Stimulated activated CD4-positive, alpha-beta T cell treated with anti-CD3 and anti-CD28 coated beads, Interleukin-2, amount 100 ng/mL, for 24 hours (primary cell): ENCODE results near the gene MRPL20.
"Not testable (repeated sequence)": the region's sequence is repeated elsewhere in the genome, so short reads cannot be mapped to it uniquely, and the experiment has no call there.

ENCODE experiments used
- DNase-seq, 2 donors: peaks; one replicate each; pipeline ENCODE4 v3.0.0-alpha.2; 2020

The MRPL20 gene

DNA sequence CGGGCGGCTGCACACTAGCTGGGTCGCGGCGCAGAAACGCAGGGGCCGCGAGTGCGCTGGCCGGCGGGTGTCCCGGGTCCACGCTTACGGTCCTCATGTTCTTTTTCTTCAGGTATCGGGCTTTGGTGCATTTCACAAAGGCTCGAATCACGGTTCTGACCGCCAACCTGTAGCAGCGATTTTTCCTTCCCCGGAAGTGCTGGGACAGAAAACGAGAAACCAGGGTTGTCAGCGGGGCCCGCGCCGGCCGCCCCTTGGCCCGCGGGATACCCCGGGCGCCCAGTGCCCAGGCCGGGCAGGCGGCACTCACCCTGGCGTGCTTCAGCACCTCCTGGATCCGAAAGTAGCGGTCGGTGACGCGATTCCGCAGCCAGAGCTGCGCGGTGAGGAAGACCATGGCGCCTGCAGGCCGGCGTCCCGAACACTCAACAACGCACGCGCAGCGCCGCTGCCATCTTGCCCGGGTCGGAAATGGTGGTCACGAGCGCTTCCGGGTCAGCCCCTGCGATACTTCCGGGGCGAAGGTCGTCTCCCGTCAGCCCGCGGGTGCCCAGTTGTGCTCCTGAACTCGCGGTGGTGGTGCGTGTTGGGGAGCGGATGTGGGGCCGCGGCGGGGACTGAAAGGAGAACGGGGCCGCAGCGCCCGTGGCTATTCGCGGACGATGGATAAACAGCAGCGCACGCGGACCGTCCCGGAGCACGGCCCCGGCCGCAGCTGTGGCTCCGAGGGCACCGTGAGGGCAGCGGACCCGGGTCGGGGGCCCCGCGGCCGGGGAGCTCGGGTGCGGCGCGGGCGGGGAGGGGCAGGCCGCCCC lies at the start of gene MRPL20:
Gene MRPL20 (minus strand): TSS at position 473 of the 815 bp plus-strand sequence. CDS start 76 bp downstream, at position 397.
- peak; percentile 95 to 97 for DNase-seq

DNA sequence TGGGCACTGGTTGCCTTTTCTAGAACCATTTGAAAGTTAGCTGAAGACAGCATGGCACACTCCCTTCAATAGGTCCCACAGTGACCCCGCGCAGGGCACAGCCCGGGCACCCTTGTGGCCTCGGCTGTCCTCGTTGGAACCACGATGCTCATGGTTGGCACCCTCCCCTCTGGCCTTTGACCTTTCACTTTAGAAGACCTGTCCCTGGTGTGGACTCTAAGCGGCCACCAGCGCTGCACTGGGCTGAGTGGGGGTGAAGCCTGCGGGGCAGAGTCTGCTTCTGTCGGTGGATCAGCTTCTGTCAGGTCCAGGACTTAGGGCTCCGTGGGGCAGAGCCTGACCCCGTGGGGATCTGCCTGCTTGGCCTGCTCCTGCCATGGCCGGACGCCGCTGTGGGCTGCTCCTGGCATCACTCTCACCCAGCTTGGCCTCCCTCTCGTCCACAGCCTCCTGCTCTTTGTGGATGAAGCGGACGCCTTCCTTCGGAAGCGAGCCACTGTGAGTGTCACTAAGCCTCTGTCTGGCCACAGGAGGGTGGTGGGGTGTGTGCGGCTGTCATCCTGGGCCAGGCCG lies 49.7 kb upstream of the MRPL20 start:
- DNase-seq: not testable (repeated sequence)

DNA sequence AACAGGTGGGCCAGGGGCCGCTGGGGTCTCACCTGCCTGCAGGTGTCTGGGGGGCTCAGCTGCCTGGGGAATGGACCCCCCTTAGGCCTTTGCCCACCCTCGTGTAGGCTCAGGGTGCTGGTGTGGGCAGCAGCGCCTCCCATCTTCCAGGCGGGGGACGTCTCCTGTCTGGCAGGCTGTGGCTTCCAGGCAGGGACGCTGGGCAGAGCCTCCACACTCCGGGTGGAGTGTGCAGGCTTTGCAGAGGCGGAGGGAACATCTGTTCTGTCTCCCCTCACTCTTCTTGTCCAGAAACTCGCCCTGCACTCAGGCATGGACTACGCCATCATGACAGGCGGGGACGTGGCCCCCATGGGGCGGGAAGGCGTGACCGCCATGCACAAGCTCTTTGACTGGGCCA lies 48.8 kb upstream of the MRPL20 start:
- not testable (repeated sequence) for DNase-seq

DNA sequence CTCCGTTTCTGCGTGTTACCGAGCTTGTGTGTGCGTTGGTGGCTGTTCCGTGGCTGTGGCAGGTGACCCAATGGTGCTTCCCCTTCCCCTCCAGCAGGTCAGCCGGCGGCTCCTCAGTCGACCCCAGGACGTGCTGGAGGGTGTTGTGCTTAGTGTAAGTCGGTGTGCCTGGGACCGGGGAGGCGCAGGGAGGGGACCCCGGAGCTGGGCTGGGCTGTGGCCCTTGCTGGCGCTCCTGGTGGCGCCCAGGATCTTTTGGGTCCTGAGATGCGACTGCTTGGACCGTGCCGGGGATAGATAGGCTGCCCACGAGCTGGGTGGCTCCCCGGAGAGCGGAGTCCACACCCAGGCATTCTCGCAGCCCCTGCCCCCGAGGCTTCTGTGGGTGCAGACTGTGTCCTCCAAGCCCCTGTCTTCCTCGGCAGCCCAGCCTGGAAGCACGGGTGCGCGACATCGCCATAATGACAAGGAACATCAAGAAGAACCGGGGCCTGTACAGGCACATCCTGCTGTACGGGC lies 48.3 kb upstream of the MRPL20 start:
- no peak for DNase-seq

DNA sequence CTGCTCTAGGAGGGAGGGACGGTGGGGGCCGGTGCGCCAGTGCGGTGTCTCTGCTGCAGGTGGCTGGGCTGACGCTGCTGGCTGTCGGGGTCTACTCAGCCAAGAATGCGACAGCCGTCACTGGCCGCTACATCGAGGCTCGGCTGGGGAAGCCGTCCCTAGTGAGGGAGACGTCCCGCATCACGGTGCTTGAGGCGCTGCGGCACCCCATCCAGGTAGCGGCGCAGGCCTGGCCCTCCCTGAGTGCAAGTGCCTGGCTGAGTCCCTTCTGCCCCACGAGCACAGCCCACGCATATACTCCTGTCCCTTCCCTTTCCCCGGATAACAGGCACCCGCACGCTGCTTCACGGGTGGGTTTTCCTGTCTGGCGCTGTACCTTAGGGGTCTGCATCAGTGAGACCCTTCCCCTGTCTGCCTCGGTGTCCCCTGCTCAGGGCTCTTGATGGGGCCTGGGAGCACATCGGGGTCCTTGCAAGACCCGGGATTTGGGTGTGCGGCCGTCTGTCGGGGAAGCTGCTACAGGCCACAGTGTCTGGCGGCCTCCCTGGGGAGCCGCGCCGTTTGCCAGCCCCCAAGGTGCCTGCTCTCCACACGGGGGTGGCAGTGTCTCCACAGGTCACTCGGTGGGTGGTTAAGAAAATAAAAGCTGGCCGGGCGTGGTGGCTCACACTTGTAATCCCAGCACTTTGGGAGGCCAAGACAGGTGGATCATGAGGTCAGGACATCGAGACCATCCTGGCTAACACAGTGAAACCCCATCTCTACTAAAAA lies 47.4 kb upstream of the MRPL20 start:
- not testable (repeated sequence) for DNase-seq

DNA sequence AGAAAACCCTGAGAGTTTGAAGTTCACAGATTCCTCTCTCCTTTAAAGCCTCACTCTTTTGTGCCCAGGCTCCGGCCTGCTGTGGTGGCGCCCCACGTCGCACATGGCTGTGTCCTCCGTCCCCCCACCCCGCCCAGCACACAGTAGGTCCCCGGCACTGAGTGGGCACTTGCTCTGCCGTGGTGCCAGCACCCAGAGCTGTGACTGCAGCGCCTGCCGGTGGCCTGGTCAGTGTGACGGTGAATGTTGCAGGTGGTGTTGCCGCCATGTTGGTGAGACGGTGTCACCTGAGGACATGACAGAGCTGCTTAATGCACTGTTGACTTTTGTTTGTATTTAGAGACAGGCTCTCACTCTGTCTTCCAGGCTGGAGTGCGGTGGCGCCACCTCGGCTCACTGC lies 45.8 kb upstream of the MRPL20 start:
- no peak for DNase-seq

DNA sequence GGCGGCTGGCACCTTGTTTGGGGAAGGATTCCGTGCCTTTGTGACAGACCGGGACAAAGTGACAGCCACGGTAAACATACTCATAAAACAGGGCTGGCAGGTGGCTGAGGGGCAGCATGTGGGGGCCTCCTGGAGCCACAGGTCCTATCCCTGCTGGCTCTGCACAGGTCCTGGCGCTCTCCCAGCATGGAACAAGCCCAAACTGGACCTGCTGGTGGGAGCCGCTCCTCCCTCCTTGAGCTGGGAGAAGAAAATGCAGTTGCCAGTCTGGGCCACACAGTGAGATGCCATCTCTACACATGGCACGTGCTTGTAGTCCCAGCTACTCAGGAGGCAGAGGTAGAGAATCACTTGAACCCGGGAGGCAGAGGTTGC lies 45.3 kb upstream of the MRPL20 start:
- DNase-seq: not testable (repeated sequence)

DNA sequence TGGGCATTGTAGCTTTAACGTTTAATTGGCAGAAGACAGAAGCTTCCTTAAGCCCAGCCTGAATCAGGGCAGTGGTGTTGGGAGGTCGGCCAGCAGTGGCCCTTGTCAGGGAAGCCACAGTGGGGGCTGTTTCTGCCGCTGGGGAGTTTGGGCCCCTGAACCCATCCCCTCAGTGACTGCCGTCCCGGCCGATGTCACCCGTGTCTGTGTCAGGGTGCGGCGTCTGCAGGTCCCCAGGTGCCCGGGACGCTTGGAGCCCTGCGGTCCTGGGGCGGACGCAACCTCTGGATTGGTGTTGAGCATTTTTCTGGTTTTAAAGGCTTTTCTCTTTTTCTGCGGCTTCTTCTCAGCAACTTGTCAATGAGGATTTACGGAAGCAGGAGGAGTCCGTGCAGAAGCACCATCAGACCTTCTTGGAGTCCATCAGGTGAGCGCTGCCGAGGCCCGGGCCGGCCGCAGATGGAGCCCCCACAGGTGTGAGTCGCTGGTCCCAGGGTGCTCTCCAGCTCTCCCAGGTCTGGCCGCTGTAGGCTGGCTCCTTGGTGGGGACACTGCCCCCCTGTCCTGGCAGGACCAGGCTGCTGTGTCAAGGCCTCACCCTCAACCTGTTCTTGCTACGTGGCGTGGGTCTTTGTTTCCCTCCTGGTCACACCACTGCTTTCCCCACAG lies 44.7 kb upstream of the MRPL20 start:
- no peak for DNase-seq

DNA sequence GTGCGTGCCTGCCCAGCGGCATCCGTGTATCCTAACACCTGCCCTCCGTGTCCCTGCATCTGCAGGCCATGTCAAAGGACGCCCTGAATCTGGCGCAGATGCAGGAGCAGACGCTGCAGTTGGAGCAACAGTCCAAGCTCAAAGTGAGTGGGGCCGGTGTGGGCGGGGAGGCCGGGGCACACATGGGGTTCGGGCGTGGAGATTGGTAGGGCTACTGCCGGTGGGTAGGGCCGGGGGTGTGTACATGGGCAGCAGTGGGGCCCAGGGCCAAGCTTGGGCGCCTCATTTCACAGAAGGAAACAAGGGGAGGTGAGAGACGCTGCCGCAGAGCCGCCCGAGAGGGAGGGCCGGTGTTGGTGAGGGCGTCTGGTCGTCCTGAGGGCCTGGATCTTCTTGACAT lies 43.5 kb upstream of the MRPL20 start:
- not testable (repeated sequence) for DNase-seq

DNA sequence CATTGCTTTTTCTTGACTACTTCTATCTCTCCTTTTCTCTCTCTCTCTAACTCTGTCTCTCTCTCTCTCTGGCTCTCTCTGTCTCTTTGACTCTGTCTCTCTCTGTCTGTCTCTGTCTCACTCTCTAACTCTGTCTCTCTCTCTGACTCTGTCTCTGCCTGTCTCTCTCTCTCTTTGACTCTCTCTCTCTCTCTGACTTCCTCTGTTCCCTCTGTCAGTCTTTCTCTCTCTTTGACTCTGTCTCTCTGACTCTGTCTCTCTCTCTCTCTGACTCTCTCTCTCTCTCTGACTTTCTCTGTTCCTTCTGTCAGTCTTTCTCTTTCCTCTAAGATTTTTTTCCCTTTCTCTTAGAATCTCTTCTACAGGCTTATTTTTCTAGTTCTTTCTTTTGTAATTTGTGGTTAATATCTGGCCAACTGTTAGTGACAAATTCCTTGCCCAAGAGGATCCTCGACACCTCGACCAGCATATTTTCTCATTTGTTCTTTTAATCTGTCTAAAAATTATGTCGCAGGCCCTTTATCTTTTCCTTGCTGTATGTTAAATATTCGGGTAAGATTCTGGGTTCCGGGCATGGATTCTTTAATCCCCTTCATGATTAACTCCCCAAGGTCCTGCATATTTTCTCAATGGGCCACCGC lies 42.1 kb upstream of the MRPL20 start, which contains the start of gene ATAD3C:
Gene ATAD3C (plus strand): TSS at position 591 of the 641 bp plus-strand sequence. CDS start 995 bp downstream, outside the sequence.
- DNase-seq: no peak

DNA sequence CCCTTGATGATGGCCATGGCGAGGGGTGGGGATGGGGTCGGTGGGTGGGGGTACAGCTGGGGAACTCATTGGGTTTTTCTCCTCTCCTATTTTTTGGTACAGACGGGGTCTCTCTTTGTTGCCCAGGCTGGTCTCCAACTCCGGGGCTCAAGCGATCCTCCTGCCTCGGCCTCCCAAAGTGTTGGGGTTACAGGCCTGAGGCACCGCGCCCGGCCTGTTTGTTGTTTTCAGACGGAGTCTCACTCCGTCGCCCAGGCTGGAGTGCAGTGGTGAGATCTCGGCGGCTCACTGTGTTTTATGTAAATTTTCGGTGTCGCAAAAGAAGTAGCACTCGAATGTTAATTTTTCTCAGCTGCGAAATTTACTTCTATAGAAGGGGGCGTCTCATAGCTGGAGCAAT lies 39.5 kb upstream of the MRPL20 start:
- not testable (repeated sequence) for DNase-seq

DNA sequence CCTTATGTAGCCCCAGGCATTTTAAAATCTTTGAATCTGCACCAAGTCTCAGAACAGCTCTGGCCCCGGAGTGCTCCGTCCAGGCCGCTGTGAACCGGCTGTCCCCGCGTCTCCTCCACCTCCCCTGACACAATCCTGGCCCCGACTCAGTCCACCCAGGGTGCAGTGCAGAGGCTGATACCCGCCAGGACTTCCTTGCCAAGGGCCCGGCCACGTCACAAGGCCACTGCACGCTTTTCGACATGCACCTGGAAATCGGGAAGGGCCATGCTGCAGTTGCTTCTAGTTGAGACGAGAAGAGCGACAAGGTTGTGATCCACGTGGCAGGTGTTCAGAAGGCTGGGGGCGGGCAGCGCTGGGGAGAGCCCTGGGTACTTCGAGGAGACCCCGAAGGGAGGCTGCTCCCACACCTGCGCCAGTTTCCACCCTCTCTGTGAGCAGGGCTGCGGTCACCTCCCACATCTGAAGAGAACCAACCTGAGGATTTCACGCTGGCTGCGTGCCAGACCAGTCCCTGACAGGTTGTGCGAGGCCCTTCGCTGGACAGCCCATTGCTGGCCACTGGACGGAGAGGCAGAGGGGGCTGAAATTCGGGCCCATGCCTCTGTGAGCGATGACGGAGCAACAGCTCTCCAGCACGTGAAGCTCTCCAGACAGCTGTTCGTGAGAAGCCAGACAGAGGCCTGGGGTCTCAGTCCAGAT lies 35.1 kb upstream of the MRPL20 start:
- DNase-seq: no peak

DNA sequence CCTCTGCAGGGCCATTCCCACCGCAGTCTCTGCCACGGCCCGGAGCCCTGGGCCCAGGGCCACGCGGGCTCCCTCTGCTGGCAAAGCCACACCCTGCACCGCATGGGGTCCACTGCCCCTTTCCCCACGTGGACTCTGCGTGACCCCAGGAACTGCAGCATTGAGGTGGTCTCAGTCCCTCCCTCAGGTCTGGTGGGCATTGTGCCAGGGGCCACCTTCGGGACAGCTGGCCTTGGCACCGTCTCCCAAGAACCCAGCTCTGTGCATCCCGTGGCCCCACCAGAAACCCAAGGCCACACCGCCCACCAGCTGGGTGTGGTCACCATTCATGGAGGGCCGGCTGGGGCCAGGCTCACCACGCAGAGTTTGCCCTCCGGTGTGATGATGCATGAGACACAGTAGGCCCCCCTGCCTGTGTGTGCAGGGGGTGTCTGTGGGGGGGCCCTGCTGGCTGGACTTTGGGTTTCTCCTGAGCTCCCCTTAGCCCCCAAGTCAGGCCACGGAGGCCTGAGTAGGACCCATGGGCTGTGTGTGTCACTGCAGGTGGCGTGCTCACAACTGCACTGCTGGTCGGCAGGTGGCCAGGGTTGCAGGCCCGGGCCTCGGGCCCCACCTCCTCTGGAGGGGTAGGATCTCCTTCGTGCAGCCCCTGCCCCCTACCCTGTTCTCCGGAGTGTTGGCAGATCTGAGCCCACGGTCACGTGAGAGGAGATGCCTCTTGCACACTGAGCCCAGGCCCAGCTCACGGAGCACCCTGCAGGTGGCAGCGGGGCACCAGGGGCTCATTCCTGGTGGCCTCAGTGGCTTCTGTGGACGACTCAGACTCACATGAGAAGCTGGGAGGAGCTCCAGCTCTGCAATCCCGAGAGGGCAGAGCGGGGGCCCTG lies 34.2 kb upstream of the MRPL20 start:
- peak; percentile 75 to 77 for DNase-seq

DNA sequence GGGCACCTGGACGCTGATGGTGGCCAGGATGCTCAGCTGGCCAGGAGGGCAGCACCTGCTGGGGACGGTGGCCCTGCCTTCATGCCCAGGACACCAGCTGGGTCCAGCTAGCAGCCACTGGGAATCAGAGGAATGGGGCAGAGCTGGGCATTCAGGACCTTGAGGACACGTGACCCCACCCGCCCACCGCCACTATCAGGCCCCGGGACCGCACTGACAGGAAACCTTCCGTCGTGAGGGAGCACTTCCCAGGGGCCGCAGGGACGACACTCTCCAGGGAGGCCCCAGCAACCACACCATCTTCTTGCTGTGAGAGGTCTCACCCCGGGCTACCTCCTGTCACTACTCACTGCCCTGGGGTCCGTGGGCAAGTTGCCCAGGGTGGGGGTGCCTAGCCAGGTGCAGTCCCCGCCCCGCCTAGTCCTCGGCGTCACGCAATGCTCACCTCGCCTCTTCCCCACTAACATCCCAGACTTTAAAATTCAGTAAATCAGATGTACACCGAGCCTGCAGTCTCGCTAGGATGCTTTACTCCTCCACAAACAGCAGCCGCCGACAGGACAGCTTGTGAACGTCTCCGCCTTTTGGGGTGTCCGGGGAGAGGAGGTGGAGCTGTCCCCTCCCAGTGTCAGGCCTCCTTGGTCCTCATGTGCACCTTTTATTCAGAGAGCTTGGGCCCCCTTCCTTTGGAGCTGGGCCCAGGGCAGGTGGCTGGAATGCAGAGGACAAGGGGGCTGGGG lies 33.3 kb upstream of the MRPL20 start:
- DNase-seq: no peak

DNA sequence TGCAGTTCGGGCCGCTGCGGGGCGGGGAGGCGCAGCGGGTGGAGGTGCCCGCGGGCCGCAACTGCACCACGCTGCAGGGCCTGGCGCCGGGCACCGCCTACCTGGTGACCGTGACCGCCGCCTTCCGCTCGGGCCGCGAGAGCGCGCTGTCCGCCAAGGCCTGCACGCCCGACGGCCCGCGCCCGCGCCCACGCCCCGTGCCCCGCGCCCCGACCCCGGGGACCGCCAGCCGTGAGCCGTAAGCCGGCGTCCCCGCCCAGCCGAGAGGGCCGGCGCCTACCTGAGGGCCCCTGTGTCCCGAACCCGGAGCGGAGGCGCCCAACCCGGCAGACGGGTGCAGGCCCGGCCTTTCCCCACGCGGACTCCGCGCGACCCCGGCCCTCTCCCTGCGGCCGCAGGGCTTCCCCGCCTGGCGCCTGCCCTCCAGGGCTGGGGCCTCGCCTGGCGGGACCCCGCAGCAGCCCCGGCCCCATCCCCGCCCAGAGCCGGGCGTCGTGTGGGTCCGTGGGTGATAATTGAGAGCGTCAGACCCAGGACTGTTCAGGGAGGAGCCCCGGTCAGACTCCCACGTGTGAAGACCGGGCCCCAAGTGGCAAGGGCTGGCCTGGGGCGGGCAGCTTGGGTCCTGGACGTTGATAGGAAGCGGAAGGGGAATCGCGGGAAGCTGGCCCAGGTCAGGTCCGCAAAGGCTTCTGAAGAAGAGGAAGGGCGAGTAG lies 32.6 kb upstream of the MRPL20 start:
- DNase-seq: no peak

DNA sequence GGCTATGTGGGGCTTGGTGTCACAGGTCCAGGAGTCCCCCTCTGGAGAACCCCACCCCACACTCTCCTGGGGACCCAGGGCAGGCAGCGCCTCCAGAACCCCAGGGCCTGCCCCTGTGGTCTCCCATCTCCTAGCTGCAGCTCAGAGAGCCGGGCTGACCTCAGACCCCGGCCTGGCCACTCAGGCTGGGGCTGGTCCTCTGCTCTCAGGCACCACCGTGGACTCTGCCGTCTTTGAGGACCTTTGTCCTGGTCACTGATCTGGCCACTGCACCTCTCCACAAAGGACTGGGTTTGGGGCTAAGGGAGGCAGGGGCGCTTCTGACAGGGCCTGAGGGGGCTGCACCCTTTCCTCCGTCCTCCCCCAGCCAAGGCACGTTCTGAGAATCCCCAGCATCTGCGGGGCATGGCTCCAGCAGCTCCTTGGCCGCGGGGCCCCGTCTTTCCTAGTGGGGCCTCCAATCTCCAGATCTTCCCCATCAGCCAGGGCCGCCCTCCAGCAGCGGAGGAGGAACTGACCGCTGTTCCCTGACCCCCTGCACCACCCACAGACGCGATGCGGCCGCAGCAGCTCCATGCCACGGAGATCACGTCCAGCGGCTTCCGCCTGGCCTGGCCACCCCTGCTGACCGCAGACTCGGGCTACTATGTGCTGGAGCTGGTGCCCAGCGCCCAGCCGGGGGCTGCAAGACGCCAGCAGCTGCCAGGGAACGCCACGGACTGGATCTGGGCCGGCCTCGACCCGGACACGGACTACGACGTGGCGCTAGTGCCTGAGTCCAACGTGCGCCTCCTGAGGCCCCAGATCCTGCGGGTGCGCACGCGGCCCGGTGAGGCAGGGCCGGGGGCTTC lies 31.7 kb upstream of the MRPL20 start:
- DNase-seq: no peak

DNA sequence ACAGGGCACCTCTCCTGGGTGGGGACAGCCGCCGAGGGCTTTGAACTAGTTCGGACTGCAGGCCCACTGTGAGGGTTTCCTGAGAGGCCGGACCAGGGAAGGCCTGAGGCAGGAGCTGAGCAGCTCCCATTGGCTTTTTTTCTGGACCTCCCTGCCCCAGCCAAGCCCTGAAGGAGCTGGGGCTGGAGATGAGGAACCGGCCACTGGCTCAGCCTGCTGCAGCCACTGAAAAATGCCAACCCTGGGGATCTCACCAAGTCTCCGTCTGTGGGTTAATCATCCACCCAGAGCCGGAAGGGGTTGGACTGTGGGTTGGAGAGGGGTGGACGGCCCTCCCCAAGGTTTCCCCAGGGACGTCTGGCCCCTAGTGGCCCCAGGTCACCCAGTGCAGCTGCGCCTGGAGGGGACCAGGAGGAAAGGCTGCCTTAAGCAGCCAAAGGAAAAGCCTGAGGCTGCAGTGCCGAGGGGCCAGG lies 30.8 kb upstream of the MRPL20 start:
- no peak for DNase-seq
